HG03196 (cell line): Measurements from ENCODE around the gene QKI.

Source experiments
- ATAC-seq: cut with Tn5 transposase; IDR thresholded peaks from one replicate; pipeline ENCODE4 v1.9.1; 2021; ENCODE audit not compliant: unreplicated experiment

QKI gene

GRCh38 chr6:163527291-163527690 is 112.8 kb downstream of the QKI start:
- no peak for ATAC-seq

- ATAC-seq: no peak
Measured at GRCh38 chr6:163529605-163530004, 115.1 kb downstream of the QKI start.

DNA sequence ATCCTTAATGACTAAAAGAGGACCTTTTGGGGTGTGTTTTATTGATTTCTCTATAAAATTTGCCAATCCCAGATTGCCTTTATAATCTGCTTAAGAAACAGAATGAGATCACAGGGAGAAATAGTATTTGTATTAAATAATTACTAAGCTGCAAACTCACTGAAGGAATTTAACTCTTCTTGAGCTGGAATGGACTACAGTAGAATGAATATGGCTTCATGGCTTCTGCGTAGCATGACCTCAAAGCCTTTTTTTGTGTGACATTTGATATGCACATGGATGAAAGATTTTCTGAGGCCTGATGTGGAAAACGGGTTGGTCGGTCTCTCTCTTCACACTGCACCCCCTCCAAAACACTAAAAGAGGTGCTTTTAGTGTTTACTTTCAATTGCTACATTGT is 115.9 kb downstream of the QKI start:
- ATAC-seq: no peak

DNA sequence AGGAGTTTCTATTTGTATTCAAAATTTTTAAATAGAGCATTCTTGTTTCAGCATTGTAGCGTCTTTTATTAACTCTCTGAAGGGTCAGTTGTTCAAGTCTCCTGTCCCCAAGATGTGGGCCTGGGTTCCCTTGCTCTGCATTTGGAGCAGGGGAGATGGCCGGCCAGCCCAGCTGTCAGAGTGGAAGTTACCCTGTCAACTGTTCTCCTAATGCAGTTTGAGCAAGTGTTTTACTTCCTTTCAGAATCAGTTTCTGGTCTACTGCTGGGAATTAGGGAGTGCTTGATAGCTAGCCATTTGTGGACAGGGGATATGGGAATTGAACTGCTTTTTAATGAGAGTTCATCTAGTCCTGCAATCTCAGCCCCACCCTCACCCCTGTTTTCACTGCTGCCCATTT is 116.6 kb downstream of the QKI start:
- ATAC-seq: no peak

- ATAC-seq: no peak
Measured at GRCh38 chr6:163532526-163533078, 118.1 kb downstream of the QKI start.

DNA sequence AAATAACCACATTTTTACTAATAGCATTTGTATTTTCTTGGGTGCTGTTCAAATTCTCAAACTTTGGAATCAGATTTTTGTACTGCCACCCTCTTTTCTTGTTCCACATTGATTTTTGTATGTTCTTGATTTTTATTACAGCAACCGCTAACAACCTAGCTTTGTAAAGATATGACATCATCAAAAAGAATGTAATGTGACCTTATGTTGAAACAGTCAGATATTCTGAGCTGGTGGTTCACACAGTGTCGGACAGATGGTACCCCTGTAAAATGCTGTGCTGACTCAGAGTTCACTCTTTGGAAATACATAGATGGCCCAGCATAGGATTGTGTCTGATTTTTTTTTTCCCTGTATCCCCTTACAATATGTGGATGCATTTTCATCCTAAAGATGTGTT is 118.9 kb downstream of the QKI start:
- no peak for ATAC-seq

- ATAC-seq: no peak
Measured at GRCh38 chr6:163536770-163537169, 122.3 kb downstream of the QKI start.

GRCh38 chr6:163538331-163538730 is 123.8 kb downstream of the QKI start:
- ATAC-seq: no peak

DNA sequence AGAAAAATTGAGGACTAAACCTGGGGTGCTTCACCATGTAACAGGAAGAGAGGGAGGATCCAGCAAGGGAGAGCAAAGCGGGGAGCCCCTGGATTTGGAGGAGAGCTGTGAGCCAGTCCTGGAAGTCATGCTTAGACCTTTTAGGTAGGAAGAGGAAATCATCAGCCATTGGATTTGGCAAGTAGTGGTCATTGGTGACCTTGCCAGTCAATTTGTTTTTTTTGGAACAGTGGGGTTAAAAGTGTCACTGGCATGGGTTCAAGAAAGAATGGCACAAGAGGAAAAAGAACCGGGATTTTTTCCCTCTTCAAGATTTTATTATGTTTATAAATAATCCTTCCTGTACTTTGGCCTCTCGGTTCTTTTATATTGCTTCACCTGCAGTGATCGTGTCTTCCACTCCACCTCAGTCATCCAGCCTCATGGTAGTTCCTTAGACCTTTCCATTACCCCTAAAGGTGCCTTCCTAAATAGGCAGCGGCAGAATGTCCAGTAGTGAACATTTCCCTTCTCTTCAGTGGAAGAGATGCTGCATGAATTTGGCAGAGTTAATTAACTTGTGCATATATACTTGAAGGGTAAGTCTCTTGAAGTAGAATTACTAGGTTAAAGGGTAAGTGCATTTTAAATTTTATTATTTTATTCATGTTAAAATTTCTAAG is 124.7 kb downstream of the QKI start:
- ATAC-seq: no peak

DNA sequence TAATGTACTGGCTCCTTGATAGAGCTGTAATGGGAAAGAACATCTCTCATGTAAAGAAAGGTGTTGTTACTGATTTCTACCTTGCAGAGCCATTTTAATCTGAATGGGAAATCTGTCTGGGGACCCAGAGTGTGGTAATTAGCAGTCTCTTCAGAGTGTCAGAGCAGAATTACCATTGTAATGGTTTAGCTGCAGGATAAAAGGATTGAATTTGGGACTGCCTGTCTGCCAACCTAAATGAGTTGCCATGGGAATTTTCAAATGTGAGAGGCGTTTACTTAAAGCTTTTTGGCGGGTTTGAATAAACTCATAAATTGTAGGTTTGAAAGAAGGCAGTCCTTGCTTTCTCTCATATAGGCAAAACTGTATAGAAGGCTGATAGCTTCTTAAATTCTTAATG is 128.8 kb downstream of the QKI start:
- no peak for ATAC-seq

DNA sequence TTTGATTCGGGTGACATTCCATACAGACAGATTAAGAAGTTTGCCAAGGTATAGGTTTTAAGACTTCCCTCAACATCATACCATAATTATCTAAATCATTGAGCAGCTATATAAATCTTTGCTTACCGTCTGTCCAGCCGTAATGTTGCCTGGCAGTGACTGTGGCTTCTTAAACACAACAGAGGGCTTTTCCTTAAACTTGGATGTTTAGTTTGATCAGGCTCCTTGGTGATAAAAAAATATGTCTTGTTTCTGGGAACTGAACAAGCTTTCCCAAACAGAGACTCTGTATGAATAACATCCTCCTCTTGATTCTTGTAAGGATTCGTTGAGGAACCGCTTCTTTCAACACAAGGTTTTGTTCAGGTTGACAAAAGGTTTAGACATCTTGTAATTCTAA is 130.9 kb downstream of the QKI start:
- ATAC-seq: no peak

- ATAC-seq: no peak
Measured at GRCh38 chr6:163547287-163547686, 132.8 kb downstream of the QKI start.

DNA sequence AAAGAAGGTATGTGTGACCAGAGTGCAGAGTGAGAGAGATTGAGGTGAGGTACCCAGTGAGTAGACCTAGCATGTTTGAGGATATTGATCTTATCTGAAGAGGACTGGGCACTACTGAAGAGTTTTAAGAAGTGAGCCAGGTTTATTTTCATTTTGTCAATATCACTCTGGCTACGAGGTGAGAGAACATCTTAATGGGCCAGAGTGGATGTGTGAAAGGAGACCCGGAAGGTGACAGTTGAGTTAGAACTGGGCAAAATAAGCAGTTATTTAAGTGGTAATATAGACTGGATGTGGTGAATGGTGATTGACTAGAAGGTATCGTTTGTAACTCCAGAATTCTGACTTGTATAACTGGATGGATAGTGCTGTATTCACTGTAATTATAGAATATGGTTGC is 134.1 kb downstream of the QKI start:
- ATAC-seq: no peak

- no peak for ATAC-seq
Measured at GRCh38 chr6:163554032-163554431, 139.5 kb downstream of the QKI start.

GRCh38 chr6:163554663-163555062 is 140.1 kb downstream of the QKI start:
- no peak for ATAC-seq

- no peak for ATAC-seq
Measured at GRCh38 chr6:163559661-163560060, 145.1 kb downstream of the QKI start.

DNA sequence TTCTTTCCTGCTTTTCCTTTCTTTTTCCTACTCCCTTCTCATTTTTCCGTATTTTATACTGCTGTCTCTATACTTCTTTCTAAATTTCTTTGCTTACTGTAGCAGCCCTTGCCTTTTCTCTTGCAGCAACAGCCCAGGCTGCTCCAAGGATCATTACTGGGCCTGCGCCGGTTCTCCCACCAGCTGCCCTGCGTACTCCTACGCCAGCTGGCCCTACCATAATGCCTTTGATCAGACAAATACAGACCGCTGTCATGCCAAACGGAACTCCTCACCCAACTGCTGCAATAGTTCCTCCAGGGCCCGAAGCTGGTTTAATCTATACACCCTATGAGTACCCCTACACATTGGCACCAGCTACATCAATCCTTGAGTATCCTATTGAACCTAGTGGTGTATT is 148.8 kb downstream of the QKI start:
- ATAC-seq: no peak

DNA sequence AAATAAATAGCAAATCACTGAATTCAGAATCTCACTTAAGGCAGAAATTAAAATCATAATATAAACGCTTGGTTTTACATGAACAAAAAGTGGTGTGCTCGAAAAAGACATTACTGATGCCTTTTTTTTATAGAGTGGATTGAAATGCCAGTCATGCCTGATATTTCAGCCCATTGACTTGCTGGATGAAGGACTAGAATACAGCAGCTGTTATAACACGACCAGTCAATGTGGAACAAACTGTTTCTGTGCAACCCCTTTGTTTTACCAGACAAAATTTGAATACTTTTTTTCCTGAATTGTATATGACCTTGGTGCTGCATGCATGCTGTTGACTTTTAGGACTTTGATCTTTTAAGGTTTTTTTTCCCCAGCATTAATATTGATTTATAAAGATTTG is 150.0 kb downstream of the QKI start:
- no peak for ATAC-seq

GRCh38 chr6:163565140-163565539 is 150.6 kb downstream of the QKI start:
- ATAC-seq: no peak

GRCh38 chr6:163566056-163566455 is 151.5 kb downstream of the QKI start:
- no peak for ATAC-seq

DNA sequence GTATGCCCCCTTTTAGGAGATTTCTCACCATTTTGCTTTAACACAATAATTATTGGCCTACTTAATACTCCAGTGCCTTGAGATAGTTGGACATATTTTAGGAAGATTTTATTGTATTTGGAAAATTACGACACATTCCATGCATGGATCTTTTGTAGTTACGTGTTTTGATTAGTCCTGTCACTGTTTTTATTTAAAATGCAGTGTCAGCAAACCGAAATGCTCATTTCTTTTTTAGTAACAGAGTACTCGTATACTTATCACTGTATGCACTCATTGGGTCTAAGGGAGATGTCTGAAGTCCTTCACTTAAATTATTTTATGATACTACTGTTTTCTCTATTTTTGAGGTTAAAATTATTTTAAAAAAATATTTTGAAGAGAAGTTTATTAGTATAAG is 153.8 kb downstream of the QKI start:
- ATAC-seq: no peak

- ATAC-seq: no peak
Measured at GRCh38 chr6:163570579-163571231, 156.2 kb downstream of the QKI start.

GRCh38 chr6:163571730-163572129 is 157.2 kb downstream of the QKI start:
- ATAC-seq: no peak
